ENCODE results near the gene FCGBP.
"Not testable (repeated sequence)": the region's sequence is repeated elsewhere in the genome, so short reads cannot be mapped to it uniquely, and the experiment has no call there.

Gene FCGBP

DNA sequence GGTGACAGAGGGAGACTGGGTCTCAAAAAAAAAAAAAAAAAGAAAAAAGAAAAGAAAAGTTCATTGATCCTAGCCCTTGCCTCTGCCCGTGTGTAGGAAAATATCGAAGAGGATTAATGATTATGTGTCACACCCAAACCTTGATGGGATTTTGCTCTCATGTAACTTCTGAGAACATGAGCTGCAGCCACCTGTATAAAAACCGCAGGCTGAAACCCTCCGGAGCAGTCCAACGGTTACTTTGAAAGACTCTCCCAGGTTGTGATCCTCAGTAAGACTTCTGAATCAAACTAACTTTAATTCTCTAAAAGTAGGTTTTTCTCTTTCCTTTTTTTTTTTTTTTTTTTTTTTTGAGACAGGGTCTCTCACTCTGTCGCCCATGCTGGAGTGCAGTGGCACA is 32.2 kb upstream of the FCGBP start:
- H3K4me1 ChIP-seq, result no peaks in the 10 kb centered on the region
- no peak overlapping the region for H3K4me3 ChIP-seq (ENCODE audit: low read depth, low read length)
- no peaks in the 10 kb centered on the region for H3K9me3 ChIP-seq
- no peaks in the 10 kb centered on the region for H3K36me3 ChIP-seq
- DNase-seq, result no peak
- TF ChIP-seq CTCF (IDR thresholded peaks at IDR 0.05; ENCODE audit: low read depth, low read length), result no peak
- H3K27me3 ChIP-seq, result no peaks in the 10 kb centered on the region

- no peak for DNase-seq
- TF ChIP-seq CTCF (IDR thresholded peaks at IDR 0.05; ENCODE audit: low read depth, low read length), result no peak
- no peaks in the 10 kb centered on the region for H3K27me3 ChIP-seq
- H3K9me3 ChIP-seq, result no peaks in the 10 kb centered on the region
- no peaks in the 10 kb centered on the region for H3K36me3 ChIP-seq
- no peak overlapping the region for H3K4me3 ChIP-seq (ENCODE audit: low read depth, low read length)
- no peaks in the 10 kb centered on the region for H3K4me1 ChIP-seq
Measured at GRCh38 chr19:39963898-39964297, 29.5 kb upstream of the FCGBP start.

DNA sequence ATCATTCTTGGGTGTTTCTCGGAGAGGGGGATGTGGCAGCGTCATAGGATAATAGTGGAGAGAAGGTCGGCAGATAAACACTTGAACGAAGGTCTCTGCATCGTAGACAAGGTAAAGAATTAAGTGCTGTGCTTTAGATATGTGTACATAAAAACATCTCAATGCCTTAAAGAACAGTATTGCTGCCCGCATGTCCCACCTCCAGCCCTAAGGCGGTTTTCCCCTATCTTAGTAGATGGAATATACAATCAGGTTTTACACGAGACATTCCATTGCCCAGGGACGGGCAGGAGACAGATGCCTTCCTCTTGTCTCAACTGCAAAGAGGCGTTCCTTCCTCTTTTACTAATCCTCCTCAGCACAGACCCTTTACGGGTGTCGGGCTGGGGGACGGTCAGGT is 25.0 kb upstream of the FCGBP start:
- not testable (repeated sequence) for H3K4me3 ChIP-seq (ENCODE audit: low read depth, low read length); H3K4me1 ChIP-seq; DNase-seq; H3K36me3 ChIP-seq; H3K27me3 ChIP-seq; H3K9me3 ChIP-seq

- not testable (repeated sequence) for H3K36me3 ChIP-seq; DNase-seq; H3K9me3 ChIP-seq; H3K4me1 ChIP-seq; H3K4me3 ChIP-seq (ENCODE audit: low read depth, low read length); H3K27me3 ChIP-seq
Measured at GRCh38 chr19:39958942-39959341, 24.5 kb upstream of the FCGBP start.

GRCh38 chr19:39957886-39958285 is 23.5 kb upstream of the FCGBP start:
- not testable (repeated sequence) for DNase-seq, H3K4me1 ChIP-seq

GRCh38 chr19:39953915-39954314 is 19.5 kb upstream of the FCGBP start:
- no peak for TF ChIP-seq CTCF (IDR thresholded peaks at IDR 0.05; ENCODE audit: low read depth, low read length)
- no peaks in the 10 kb centered on the region for H3K4me1 ChIP-seq
- H3K27me3 ChIP-seq, result no peaks in the 10 kb centered on the region
- H3K36me3 ChIP-seq, result no peaks in the 10 kb centered on the region
- H3K4me3 ChIP-seq (ENCODE audit: low read depth, low read length), result no peak overlapping the region
- no peak for DNase-seq
- H3K9me3 ChIP-seq, result no peaks in the 10 kb centered on the region

More at GRCh38 chr19:39957886-39958285, 23.5 kb upstream of the FCGBP start:
- H3K36me3 ChIP-seq; H3K27me3 ChIP-seq; H3K9me3 ChIP-seq; H3K4me3 ChIP-seq (ENCODE audit: low read depth, low read length): not testable (repeated sequence)

GRCh38 chr19:39951686-39952085 is 17.3 kb upstream of the FCGBP start:
- Histone ChIP-seq H3K4me3 (ENCODE audit: low read depth, low read length) (no peak overlapping the region), H3K36me3 (no peaks in the 10 kb centered on the region), H3K9me3 (no peaks in the 10 kb centered on the region), H3K4me1 (no peaks in the 10 kb centered on the region), H3K27me3 (no peaks in the 10 kb centered on the region)
- TF ChIP-seq CTCF (IDR thresholded peaks at IDR 0.05; ENCODE audit: low read depth, low read length), result no peak
- DNase-seq, result no peak

DNA sequence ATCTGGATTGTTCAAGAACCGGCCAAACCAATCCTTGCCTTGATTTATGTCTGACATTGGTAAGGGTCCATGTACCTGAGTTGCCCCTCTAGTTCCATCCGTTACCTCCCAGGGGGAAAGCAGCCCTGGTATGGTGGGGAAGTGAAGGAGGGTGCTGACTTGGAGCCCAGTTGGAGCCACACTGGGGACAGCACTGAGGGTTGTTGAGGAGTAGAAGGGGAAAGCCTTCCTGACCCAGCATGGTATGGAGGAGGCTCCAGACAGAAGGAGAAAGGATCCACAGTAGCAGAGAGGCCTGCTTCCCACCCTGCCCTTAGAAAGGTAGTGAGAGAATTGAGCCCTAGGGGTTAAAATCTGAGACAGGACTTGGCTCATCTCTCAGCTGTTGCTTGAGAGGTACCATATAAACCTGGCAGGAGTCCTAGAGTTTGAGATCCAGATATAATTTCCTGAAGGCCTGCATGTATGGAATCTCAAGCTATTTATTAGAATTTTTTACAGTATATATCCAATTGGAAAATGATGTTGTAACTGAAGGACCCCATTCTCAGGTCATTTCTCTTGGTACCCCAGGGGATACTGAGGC is 16.7 kb upstream of the FCGBP start:
- Histone ChIP-seq H3K9me3 (no peaks in the 10 kb centered on the region), H3K36me3 (no peaks in the 10 kb centered on the region), H3K4me1 (no peaks in the 10 kb centered on the region), H3K4me3 (ENCODE audit: low read depth, low read length) (no peak overlapping the region), H3K27me3 (no peaks in the 10 kb centered on the region)
- TF ChIP-seq CTCF (IDR thresholded peaks at IDR 0.05; ENCODE audit: low read depth, low read length), result no peak
- DNase-seq, result no peak

Measured in BE2C (cell line).